Measurements from ENCODE around the gene DENND6A. TPM values are rescaled to one million over a fixed set of nuclear protein-coding genes. Genes with fewer than 3 reads are reported as not detected.
A peak's percentile ranks its signal among the peaks of the same experiment; 100 is the strongest.

The DENND6A gene
- total RNA-seq, 1 donor from 2014 or later, result 25.9 TPM

DNA sequence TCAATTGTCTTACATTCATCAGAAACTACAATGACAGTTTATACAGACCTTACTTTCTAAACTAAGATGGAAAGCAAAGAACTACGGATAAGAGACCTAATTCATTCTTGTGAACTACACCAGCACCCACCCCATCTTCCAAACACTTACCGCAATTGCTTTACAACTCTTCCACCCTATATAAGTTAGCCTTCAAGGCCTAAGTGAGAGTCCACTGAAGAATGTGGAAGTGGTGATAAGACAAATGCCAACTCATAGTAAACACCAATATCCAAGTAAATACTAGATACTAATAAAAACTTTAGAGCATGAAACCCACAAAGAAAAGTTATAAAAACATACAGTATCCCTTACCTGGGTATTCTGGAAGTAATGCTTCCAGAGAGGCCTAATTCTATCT lies 109.3 kb downstream of the DENND6A start:
- H3K4me3 ChIP-seq, result no peak overlapping the region
- H3K27me3 ChIP-seq, result no peaks in the 10 kb centered on the region
- intact Hi-C loops (cut with DNase I), result no loop called here
- TF ChIP-seq, protein P1, sequence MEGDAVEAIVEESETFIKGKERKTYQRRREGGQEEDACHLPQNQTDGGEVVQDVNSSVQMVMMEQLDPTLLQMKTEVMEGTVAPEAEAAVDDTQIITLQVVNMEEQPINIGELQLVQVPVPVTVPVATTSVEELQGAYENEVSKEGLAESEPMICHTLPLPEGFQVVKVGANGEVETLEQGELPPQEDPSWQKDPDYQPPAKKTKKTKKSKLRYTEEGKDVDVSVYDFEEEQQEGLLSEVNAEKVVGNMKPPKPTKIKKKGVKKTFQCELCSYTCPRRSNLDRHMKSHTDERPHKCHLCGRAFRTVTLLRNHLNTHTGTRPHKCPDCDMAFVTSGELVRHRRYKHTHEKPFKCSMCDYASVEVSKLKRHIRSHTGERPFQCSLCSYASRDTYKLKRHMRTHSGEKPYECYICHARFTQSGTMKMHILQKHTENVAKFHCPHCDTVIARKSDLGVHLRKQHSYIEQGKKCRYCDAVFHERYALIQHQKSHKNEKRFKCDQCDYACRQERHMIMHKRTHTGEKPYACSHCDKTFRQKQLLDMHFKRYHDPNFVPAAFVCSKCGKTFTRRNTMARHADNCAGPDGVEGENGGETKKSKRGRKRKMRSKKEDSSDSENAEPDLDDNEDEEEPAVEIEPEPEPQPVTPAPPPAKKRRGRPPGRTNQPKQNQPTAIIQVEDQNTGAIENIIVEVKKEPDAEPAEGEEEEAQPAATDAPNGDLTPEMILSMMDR (IDR thresholded peaks at IDR 0.05), result no peak
- peaks cover 56% of the 10 kb centered on the region for H3K36me3 ChIP-seq
- H3K9me3 ChIP-seq, result no peaks in the 10 kb centered on the region
- peaks cover 15% of the 10 kb centered on the region for H3K4me1 ChIP-seq
- no peak for ATAC-seq
- H3K27ac ChIP-seq, result no peak overlapping the region
- DNase-seq, result no peak

GRCh38 chr3:57582474-57583168 lies 110.3 kb downstream of the DENND6A start:
- no peaks in the 10 kb centered on the region for H3K9me3 ChIP-seq
- no peaks in the 10 kb centered on the region for H3K27me3 ChIP-seq
- ATAC-seq (peak; percentile 37), DNase-seq (no peak)
- TF ChIP-seq, protein P1 (IDR thresholded peaks at IDR 0.05), result no peak
- H3K4me3 ChIP-seq, result no peak overlapping the region
- H3K36me3 ChIP-seq, result peaks cover 65% of the 10 kb centered on the region
- intact Hi-C loops (cut with DNase I), result no loop called here
- no peak overlapping the region for H3K27ac ChIP-seq
- peaks cover 15% of the 10 kb centered on the region for H3K4me1 ChIP-seq

DNA sequence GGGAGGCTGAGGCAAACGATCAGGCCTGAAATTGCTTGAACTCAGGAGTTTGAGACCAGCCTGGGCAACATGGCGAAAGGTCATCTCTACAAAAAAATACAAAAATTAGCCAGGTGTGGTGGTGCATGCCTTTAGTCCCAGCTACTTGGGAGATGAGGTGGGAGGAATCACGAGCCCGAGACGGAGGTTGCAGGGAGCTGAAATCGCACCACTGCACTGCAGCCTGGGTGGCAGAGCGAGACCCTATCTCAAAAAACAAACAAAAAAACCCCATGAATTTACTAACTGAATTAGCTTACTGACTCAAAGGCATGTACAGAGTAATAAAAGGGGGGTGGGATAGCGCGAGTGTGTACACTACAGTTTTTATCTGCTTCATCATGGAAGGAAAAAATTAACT lies 115.1 kb downstream of the DENND6A start:
- H3K36me3 ChIP-seq, result peaks cover 94% of the 10 kb centered on the region
- DNase-seq, result no peak
- H3K27me3 ChIP-seq, result no peaks in the 10 kb centered on the region
- intact Hi-C loops (cut with DNase I), result no loop called here
- ATAC-seq, result no peak
- TF ChIP-seq, protein P1 (IDR thresholded peaks at IDR 0.05), result no peak
- H3K4me3 ChIP-seq, result no peak overlapping the region
- H3K4me1 ChIP-seq, result peaks cover 16% of the 10 kb centered on the region
- no peaks in the 10 kb centered on the region for H3K9me3 ChIP-seq
- H3K27ac ChIP-seq, result no peak overlapping the region

DNA sequence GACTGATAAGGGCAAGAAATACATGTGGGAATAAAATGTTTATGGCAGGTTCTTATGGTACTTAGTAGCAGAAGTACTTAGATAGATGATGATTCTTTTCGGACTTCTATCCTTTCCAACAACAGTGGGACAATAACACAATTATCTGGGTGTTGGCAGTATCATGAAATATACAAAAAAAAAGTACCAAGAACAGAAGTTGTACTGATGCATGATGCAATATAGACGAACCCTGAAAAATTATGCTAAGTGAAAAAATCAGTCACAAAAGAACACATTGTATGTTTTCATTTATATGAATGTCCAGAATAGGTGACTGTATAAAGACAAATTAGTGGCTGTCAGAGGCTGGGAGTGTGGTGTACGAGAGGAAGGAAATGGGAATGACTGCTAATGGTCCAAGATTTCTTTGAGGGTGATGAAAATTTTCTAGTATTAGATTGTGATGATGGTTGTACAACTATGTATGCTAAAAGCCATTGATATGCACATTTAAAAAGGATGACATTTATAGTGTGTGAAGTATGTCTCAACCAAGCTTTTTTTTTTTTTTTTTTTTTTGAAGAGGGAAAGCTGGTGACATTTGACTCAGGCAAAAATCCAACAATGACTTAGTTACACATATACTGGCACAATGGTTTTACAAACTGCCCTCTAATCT lies 116.8 kb downstream of the DENND6A start:
- H3K36me3 ChIP-seq, result peaks cover 94% of the 10 kb centered on the region
- no peaks in the 10 kb centered on the region for H3K27me3 ChIP-seq
- peaks cover 16% of the 10 kb centered on the region for H3K4me1 ChIP-seq
- H3K9me3 ChIP-seq, result no peaks in the 10 kb centered on the region
- intact Hi-C loops (cut with DNase I), result no loop called here
- no peak for DNase-seq
- ATAC-seq, result no peak
- no peak overlapping the region for H3K27ac ChIP-seq
- no peak overlapping the region for H3K4me3 ChIP-seq
- TF ChIP-seq, protein P1 (IDR thresholded peaks at IDR 0.05), result no peak

Other genes starting within 250 kb of the DENND6A start
- gene DNAH12, start 148.7 kb downstream of the DENND6A start, total RNA-seq, result 0.52 TPM
- gene PDE12, start 136.8 kb downstream of the DENND6A start, total RNA-seq, result 20.4 TPM
- gene ARF4, start 95.7 kb downstream of the DENND6A start, total RNA-seq, result 130 TPM
- 65.2 TPM for gene SLMAP, start 63.2 kb upstream of the DENND6A start, total RNA-seq

Data from upper lobe of right lung (tissue), 1 donor.